WERI-Rb-1 (cell line): ENCODE measurements around the gene N4BP2.

ENCODE experiments used
- DNase-seq: peaks from one replicate; pipeline ENCODE4 v3.0.0-alpha.2; 2020
- H3K27ac ChIP-seq: fragments of 250-450 bp; sonication (Bioruptor Pico); 2 replicates; pipeline ENCODE4 v1.5.1; 2020; ENCODE audit warnings: mild to moderate bottlenecking, moderate library complexity
- H3K27me3 ChIP-seq: fragments of 250-450 bp; sonication (Bioruptor Pico); 2 replicates; pipeline ENCODE4 v1.5.1; 2021; ENCODE audit warnings: mild to moderate bottlenecking, low read depth, moderate library complexity; ENCODE audit not compliant: insufficient read depth, severe bottlenecking
- H3K36me3 ChIP-seq: fragments of 250-450 bp; sonication (Bioruptor Pico); 2 replicates; pipeline ENCODE4 v1.5.1; 2020; ENCODE audit warnings: mild to moderate bottlenecking, moderate library complexity
- H3K4me3 ChIP-seq: 2 replicates; pipeline ENCODE4 v1.5.1; 2011; ENCODE audit warnings: low read depth, mild to moderate bottlenecking, control low read depth, low read length
- H3K9me3 ChIP-seq: fragments of 250-450 bp; sonication (Bioruptor Pico); 2 replicates; pipeline ENCODE4 v1.5.1; 2021; ENCODE audit warnings: mild to moderate bottlenecking, moderate library complexity; ENCODE audit not compliant: severe bottlenecking
- TF ChIP-seq, protein P1 (sequence below): IDR thresholded peaks from 2 replicates; pipeline ENCODE4 v1.5.1; 2011; ENCODE audit warnings: low read depth, mild to moderate bottlenecking, control low read depth, inconsistent platforms, low read length

The N4BP2 gene

GRCh38 chr4:40180356-40180755 lies 123.7 kb downstream of the N4BP2 start:
- Histone ChIP-seq H3K4me3 (no peak overlapping the region), H3K9me3 (no peaks in the 10 kb centered on the region), H3K27me3 (no peaks in the 10 kb centered on the region), H3K27ac (no peak overlapping the region), H3K36me3 (no peaks in the 10 kb centered on the region)
- TF ChIP-seq, protein P1, sequence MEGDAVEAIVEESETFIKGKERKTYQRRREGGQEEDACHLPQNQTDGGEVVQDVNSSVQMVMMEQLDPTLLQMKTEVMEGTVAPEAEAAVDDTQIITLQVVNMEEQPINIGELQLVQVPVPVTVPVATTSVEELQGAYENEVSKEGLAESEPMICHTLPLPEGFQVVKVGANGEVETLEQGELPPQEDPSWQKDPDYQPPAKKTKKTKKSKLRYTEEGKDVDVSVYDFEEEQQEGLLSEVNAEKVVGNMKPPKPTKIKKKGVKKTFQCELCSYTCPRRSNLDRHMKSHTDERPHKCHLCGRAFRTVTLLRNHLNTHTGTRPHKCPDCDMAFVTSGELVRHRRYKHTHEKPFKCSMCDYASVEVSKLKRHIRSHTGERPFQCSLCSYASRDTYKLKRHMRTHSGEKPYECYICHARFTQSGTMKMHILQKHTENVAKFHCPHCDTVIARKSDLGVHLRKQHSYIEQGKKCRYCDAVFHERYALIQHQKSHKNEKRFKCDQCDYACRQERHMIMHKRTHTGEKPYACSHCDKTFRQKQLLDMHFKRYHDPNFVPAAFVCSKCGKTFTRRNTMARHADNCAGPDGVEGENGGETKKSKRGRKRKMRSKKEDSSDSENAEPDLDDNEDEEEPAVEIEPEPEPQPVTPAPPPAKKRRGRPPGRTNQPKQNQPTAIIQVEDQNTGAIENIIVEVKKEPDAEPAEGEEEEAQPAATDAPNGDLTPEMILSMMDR = no peak
- no peak for DNase-seq

- TF ChIP-seq, protein P1 = no peak
- no peaks in the 10 kb centered on the region for H3K9me3 ChIP-seq
- no peaks in the 10 kb centered on the region for H3K36me3 ChIP-seq
- H3K27ac ChIP-seq = no peak overlapping the region
- DNase-seq = no peak
- H3K4me3 ChIP-seq = no peak overlapping the region
- H3K27me3 ChIP-seq = no peaks in the 10 kb centered on the region
These were observed 125.4 kb downstream of the N4BP2 start for GRCh38 chr4:40182001-40182400.

DNA sequence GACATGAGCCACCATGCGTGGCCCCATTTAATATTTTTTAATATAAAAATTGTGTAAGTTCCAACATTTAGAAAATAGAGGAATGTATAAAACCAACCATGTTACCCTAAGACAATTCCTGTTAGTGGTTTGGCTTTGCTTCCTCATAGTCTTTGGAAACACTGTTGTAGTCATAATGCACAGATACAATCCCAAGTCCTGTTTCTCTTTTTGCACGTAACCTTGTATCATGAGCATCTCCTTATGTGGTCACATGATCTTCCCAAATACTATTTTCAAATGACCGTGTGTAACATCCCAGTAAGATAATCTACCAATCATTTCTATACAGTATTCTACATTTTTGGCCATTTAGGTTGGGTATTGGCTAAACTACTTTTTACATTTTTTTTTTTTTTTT lies 126.3 kb downstream of the N4BP2 start:
- no peaks in the 10 kb centered on the region for H3K9me3 ChIP-seq
- TF ChIP-seq, protein P1 = no peak
- no peaks in the 10 kb centered on the region for H3K27me3 ChIP-seq
- H3K4me3 ChIP-seq = no peak overlapping the region
- no peaks in the 10 kb centered on the region for H3K36me3 ChIP-seq
- DNase-seq = no peak
- H3K27ac ChIP-seq = no peak overlapping the region

DNA sequence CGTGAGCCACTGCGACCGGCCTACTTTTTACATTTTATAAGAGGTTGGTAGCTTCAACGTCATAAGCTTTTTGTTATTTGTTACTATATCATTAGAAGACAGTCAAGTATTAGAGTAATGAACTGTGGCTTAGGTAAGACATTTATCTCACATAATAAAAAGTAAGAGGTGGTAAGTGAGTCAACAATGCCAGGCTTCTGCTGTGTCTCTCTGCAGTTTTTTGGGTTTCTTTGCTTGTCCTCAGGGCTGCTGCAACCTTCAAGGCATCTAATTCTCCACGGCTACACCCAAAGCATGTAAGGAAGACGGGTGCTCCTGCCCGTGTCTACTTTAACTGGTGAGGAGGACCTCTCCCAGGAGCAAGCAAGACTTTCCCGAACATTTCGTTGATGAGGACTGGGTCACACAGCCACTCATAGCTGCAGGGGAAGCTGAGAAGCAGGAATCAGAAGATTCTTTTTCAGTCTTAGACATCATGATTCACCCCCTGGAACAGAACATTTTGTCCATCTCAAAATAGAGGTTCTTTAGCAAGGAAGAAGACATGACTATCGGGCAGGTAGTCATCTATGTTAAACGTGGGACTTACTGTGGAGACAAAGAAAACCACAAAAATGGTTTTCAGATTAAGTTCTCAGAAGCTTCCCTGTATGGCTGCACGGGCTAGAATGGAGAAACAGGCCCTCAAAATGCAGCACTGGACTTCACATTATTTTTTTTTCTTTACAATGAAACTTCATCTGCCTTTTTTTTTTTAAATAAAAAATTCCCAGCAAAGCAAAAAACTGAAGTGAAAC lies 127.2 kb downstream of the N4BP2 start:
- Histone ChIP-seq H3K27ac (no peak overlapping the region), H3K36me3 (no peaks in the 10 kb centered on the region)

GRCh38 chr4:40185830-40186664 lies 129.4 kb downstream of the N4BP2 start:
- Histone ChIP-seq H3K27ac (no peak overlapping the region), H3K27me3 (no peaks in the 10 kb centered on the region), H3K9me3 (no peaks in the 10 kb centered on the region), H3K36me3 (no peaks in the 10 kb centered on the region), H3K4me3 (no peak overlapping the region)
- DNase-seq = no peak
- TF ChIP-seq, protein P1 = no peak

More for the DNA sequence above, 127.2 kb downstream of the N4BP2 start:
- Histone ChIP-seq H3K4me3 (no peak overlapping the region), H3K27me3 (no peaks in the 10 kb centered on the region), H3K9me3 (no peaks in the 10 kb centered on the region)
- DNase-seq = no peak
- TF ChIP-seq, protein P1 = no peak
